GM12872 (cell line): ENCODE results near the gene FRMPD4.

Experiments
- CTCF ChIP-seq: IDR thresholded peaks from 3 replicates; pipeline ENCODE4 v1.5.1; 2011; ENCODE audit warnings: low read depth, mild to moderate bottlenecking, low read length, moderate library complexity; ENCODE audit not compliant: insufficient read depth

The FRMPD4 gene

GRCh38 chrX:12383196-12383595 is 244.9 kb downstream of the FRMPD4 start:
- TF ChIP-seq CTCF = peak; percentile 31; the same call in 1 of the 3 replicates

- TF ChIP-seq CTCF = no peak
Observed at GRCh38 chrX:12390301-12390700, 252.0 kb downstream of the FRMPD4 start.

GRCh38 chrX:12396584-12396983 is 258.3 kb downstream of the FRMPD4 start:
- no peak for TF ChIP-seq CTCF

- TF ChIP-seq CTCF = no peak
Observed at GRCh38 chrX:12400218-12400617, 261.9 kb downstream of the FRMPD4 start.

- no peak for TF ChIP-seq CTCF
Observed at GRCh38 chrX:12401252-12401651, 263.0 kb downstream of the FRMPD4 start.

- TF ChIP-seq CTCF = no peak
Observed at GRCh38 chrX:12403474-12404082, 265.3 kb downstream of the FRMPD4 start.

- no peak for TF ChIP-seq CTCF
Observed at GRCh38 chrX:12405306-12405705, 267.0 kb downstream of the FRMPD4 start.
